GM19372 (cell line): ENCODE results near the gene PDSS2.
"Not testable (repeated sequence)": the region's sequence is repeated elsewhere in the genome, so short reads cannot be mapped to it uniquely, and the experiment has no call there.

ENCODE experiments used
- ATAC-seq: cut with Tn5 transposase; IDR thresholded peaks from one replicate; pipeline ENCODE4 v1.9.1; 2021; ENCODE audit warnings: mild to moderate bottlenecking, low read depth, moderate library complexity; ENCODE audit not compliant: unreplicated experiment

The PDSS2 gene

DNA sequence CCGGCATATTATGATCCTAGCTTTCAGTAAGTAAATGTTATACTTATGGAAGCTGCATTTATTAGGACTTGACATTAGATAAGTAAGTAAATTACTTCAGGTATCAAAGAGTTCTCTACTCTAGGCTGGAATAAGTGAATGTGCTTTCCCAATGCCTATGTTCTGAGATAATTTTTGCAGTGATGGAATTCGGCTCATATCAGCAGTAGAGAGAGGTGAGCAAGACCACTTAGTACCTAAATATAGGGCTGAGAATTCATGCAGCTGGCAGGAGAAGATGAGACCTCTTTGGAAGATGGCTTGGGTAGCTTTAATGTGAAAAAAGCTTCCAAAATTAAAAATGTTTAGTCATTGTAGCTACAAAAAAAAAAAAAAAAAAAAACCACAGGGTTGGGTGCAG, 330.8 kb downstream of the PDSS2 start:
- no peak for ATAC-seq

DNA sequence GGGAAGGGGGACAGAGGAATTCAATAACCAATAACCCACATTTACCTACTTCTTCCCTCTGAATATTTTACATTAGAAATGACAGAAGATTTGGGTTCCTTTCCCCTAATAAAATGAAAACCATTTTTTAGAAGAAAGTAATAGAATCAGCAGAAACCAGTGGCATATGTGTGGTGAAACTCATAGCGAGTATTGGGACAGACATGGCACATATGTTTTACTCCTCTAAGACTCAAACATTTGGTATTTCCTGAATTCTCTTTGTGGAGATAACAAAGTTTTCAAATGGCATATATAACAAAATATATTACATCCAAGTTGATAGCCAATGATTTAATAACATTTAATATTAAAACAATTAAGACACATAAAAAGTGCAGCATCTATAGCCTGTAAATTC, 331.2 kb downstream of the PDSS2 start:
- ATAC-seq: no peak

GRCh38 chr6:107125771-107126170, 333.6 kb downstream of the PDSS2 start:
- no peak for ATAC-seq

DNA sequence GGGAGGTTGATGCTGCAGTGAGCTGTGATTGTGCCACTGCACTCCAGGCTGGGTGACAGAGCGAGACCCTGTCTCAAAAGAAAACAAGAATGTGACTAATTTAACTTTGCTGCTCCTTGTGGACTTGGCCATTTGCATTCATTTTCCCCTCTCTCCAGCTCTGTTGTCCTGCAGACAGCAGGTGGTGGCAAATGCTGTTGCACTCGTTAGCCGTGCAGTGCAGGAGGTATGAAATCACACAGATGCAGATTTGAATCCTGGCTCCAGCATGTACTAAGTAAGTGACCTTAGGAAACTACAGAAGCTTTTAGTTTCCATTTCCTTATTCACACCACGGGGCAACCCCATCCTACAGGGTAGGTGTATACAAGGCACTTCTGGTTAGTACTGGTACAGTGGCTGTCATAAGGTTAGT, 334.4 kb downstream of the PDSS2 start:
- no peak for ATAC-seq

- no peak for ATAC-seq
These were observed 335.9 kb downstream of the PDSS2 start for GRCh38 chr6:107123501-107123900.

- no peak for ATAC-seq
These were observed 336.6 kb downstream of the PDSS2 start for GRCh38 chr6:107122748-107123147.

DNA sequence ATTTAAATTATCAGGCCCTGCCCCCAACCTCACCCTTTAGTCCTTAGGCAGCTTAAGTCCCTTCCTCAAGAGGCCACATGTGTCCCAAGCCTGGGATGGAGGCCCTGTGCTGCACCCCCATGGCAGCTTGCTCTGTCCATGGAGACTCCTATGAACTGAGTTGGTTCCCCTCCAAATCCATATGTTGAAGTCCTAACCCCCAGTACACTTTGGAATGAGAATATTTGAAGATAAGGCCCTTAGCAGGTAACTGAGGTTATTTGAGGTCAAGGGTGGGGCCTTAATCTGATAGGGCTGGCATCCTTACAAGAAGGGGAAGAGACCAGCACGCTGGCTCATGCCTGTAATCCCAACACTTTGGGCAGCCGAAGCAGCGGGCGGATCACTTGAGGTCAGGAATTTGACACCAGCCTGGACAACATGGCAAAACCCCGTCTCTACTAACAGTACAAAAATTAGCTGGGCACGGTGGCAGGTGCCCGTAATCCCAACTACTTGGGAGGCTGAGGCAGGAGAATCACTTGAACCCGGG, 337.3 kb downstream of the PDSS2 start:
- ATAC-seq: no peak

DNA sequence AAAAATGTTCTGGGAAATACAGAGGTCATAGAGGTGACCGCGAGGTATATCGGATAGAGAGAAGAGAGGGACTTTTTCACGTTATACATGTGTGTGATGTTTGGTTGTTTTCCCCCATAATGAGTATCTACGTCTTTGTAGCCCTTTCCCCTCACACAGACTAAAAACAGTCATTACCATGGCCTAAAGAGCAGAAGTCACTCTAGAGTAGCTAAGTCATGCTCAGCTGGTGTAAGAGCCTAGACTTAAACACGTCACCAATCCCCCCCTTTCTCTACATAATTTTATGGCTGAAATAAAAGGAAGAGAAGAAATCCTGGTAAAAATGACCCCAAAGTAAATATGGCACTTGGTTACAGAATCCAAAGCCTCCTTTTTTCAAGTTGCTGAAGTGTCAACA, 338.1 kb downstream of the PDSS2 start:
- ATAC-seq: no peak

- ATAC-seq: no peak
These were observed 339.0 kb downstream of the PDSS2 start for GRCh38 chr6:107120404-107120803.

DNA sequence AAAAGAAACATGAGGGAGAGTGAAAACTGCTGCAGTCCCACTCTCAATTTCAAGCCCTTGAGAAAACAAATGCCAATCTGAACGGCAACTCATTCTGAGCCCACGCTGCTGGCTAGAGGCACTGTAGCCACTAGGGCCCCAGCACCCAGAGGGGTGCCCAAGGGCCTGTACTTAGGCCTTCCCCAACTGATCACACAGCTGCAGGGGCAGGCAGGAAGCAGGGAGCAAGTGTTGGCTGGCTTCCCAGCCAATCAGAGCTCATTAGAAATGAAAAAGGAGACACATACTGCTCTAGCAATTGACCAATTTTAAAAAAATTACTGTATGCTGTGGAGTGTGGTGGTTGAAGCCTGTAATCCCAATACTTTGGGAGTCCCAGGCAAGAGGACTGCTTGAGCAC, 340.4 kb downstream of the PDSS2 start:
- ATAC-seq: no peak

DNA sequence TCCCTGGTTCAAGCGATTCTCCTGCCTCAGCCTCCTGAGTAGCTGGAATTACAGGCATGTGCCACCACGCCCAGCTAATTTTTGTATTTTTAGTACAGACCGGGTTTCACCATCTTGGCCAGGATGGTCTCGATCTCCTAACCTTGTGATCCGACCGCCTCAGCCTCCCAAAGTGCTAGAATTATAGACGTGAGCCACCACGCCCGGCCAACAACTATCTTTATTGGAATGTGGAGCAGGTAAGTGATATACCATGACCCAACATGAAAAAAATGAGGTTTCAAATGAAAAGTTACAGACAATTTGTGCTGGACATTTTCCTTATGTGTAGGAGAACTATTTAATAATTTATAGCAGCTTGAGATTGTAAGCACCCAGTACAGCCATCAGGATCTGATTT, 340.8 kb downstream of the PDSS2 start:
- not testable (repeated sequence) for ATAC-seq

- ATAC-seq: no peak
These were observed 342.4 kb downstream of the PDSS2 start for GRCh38 chr6:107116931-107117330.

- ATAC-seq: no peak
These were observed 343.0 kb downstream of the PDSS2 start for GRCh38 chr6:107116328-107116892.

DNA sequence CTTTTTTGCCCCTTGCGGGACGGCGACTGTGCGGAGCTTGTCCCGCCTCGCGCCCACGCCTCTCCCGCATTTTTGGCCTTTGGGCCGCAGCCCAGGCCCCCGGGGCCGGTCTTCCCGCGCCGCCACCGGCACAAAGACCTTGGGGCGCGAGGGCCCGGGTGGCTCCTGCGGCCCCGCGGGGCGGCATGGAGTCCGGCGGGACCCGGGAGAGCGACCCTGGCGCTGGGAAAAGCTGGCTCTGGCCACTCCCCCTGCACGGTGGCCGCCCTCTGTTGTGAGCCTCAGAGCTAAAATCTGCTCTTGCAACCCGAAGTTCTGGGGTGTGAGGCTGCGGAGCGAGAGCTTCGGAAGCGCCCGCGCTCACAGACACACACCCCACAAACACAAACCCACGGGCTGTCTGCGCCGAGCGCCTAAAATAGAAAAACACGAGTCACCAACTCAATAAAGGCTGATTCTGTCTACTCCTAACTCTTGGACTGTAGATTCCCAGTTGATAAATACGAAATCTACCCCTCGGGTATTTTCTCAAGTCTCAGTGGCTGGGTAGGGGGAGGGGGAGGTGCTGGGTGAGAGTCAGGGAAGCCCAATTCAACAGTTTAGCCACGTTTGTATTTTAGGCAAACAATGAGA, 343.6 kb downstream of the PDSS2 start:
- no peak for ATAC-seq

GRCh38 chr6:107114926-107115694, 344.3 kb downstream of the PDSS2 start, which contains the start of gene BEND3:
Gene BEND3 (minus strand): TSS chr6:107115515. CDS start chr6:107099285, 16,230 bp downstream.
- peak; percentile 22 for ATAC-seq

- ATAC-seq: peak; percentile 59
These were observed 345.0 kb downstream of the PDSS2 start for GRCh38 chr6:107114213-107114925.

DNA sequence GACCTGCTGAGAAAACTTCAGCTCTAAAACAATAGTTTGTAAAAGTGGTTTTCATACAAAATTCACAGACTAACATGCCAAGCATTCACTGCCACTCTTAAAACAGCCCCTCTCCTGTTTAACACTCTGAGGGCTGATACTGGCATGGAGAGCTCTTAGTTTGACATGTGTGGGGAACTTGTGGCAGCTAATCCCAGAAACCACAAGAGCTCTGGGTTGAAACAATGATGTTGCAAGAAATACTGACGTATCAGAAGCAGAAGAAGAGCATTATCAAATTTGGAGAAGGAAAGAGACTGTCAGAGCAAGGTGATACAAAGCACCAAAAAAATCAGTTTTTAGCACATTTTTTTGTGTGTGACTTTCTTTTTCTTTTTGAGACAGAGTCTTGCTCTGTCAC, 349.2 kb downstream of the PDSS2 start:
- ATAC-seq: no peak

DNA sequence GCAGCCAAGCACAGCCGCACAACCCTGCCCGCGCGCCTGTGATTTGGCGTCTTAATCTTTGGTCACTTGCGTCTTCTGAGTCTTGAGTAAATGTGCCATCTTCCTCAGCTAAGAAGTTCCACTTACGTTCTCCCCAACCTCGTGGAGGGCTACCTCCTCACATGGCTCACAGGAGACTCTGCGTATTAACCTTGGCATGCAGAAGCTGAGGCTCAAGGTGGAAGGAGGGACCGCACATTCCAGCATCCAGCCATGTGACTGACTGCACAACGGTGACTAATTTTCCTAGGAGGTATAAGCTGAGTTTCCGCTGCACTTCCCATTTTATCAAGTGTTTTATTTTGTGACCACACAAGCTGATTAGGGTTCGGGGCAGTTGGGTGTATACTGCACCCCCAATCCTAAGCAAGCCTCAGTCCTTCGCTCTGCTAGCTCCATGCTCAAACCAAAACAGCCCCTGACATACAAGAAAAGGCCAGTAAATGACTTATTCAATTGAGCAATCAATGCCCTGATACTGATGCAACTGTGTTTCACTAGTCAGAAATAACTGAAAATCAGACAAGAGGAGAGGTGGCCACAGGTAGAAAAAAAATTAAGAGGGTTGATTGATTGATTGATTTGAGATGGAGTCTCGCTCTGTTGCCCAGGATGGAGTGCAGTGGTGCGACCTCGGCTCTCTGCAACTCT, 351.0 kb downstream of the PDSS2 start:
- ATAC-seq: no peak

DNA sequence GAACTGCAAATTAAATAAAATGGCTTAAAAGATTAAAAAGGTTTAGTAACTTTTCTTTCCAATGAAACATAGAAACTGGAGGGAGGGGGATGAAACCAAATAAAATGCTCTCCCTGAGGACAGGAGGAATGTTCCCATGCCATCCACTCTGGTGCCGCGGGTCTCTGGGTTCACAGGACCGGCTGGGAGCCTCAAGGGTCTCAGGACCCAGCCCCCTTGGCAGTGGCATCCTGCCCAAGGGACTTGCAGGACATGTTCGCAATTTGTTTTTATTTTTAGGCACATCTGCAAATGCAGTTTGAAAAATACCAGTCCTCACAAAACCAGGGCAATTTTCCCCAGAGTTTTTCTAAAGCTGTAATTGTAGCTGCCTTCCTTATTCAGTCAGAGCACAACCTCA, 351.6 kb downstream of the PDSS2 start:
- ATAC-seq: no peak

DNA sequence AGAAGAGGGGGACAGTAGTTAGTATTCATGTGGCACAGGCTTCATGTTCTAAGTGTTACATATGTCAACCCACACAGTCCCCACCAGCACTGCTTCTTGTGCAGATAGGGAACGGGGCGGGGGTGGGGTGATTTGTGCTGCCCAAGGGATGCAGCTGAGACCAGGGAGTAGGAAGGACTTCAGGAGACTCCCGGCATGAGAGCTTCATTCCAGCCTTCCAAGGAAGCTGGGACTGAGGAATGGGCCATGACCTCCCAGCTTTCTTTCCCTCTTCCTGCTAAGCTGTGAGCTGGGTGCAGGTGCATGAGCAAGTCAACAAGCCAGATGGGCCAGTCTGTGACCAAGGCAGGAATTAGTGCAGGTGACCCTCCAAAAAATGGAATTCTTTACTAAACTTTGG, 353.2 kb downstream of the PDSS2 start:
- ATAC-seq: no peak
